Peyer's patch (tissue), 4 donors: ENCODE data around the gene MBD4.

ENCODE experiments used
- CTCF ChIP-seq, 6 experiments: fragments of 450-650 bp in 4 of 6; fragments of 200-600 bp in 2 of 6; sonication (generic) in 1 of 6; IDR thresholded peaks; one replicate each; pipeline ENCODE4 v1.5.1; 2017 to 2019; ENCODE audit warnings: antibody characterized with exemption in 6 of 6, mild to moderate bottlenecking in 3 of 6, moderate library complexity in 1 of 6
- POLR2A ChIP-seq, 2 donors: fragments of 450-650 bp; IDR thresholded peaks; one replicate each; pipeline ENCODE4 v1.5.1; 2017; ENCODE audit warnings: antibody characterized with exemption in 2 of 2, mild to moderate bottlenecking in 2 of 2, moderate library complexity in 2 of 2

GRCh38 chr3:129460572-129460971, 20.8 kb upstream of the MBD4 start:
- TF ChIP-seq POLR2A (IDR thresholded peaks at IDR 0.05), result no peak
- no peak for TF ChIP-seq CTCF (IDR thresholded peaks at IDR 0.05)
